ENCODE measurements around the gene ITGA11. TPM values are rescaled to one million over a fixed set of nuclear protein-coding genes. Genes with fewer than 3 reads are reported as not detected.
A peak's percentile ranks its signal among the peaks of the same experiment; 100 is the strongest.

Gene ITGA11
- total and polyA plus RNA-seq, 9 donors: 1.2 to 34.5 (median 4.4) TPM

DNA sequence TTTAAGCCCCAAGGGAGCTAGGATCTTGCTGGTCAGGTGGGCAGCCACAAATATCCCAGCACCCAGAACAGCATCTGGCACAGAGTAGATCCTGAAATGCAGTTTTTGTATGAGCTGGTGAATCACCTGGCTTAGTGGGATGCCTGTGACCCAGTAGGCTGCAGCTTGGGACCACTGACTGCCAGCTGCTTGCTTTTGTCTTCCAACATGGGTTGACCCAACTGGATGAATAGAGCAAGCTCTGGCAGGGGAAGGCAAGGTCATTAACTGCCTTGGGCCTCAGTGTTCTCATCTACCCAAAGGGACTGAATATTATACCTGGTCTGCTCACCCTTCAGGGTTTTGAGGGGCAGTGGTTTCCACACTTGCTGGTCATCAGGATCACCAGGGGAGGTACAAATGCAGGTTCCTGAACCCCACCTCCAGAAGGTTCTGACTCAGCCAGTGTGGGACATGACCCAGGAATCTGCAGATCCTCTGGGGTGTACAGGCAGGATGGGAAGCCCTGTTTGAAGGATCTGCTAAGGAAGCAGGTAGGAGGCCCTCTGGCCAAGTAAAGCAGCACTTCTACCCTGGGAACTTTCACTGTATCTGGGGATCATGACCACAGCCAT, 55.4 kb downstream of the ITGA11 start:
- Histone ChIP-seq H3K27ac (no peak overlapping the region), H3K4me1 (ENCODE audit: insufficient read depth) (no peaks in the 10 kb centered on the region), H3K9me3 (no peaks in the 10 kb centered on the region), H3K36me3 (no peaks in the 10 kb centered on the region), H3K4me3 (no peak overlapping the region), H3K27me3 (no peaks in the 10 kb centered on the region)
- peak in 3 of 5 donors; percentile 1 to 2 (median 2) for DNase-seq
- intact Hi-C loops (cut with DNase I): no loop called here
- TF ChIP-seq EP300 (IDR thresholded peaks at IDR 0.05): no peak
- TF ChIP-seq POLR2A (IDR thresholded peaks at IDR 0.05): no peak
- TF ChIP-seq, protein P1, sequence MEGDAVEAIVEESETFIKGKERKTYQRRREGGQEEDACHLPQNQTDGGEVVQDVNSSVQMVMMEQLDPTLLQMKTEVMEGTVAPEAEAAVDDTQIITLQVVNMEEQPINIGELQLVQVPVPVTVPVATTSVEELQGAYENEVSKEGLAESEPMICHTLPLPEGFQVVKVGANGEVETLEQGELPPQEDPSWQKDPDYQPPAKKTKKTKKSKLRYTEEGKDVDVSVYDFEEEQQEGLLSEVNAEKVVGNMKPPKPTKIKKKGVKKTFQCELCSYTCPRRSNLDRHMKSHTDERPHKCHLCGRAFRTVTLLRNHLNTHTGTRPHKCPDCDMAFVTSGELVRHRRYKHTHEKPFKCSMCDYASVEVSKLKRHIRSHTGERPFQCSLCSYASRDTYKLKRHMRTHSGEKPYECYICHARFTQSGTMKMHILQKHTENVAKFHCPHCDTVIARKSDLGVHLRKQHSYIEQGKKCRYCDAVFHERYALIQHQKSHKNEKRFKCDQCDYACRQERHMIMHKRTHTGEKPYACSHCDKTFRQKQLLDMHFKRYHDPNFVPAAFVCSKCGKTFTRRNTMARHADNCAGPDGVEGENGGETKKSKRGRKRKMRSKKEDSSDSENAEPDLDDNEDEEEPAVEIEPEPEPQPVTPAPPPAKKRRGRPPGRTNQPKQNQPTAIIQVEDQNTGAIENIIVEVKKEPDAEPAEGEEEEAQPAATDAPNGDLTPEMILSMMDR (IDR thresholded peaks at IDR 0.05): no peak

DNA sequence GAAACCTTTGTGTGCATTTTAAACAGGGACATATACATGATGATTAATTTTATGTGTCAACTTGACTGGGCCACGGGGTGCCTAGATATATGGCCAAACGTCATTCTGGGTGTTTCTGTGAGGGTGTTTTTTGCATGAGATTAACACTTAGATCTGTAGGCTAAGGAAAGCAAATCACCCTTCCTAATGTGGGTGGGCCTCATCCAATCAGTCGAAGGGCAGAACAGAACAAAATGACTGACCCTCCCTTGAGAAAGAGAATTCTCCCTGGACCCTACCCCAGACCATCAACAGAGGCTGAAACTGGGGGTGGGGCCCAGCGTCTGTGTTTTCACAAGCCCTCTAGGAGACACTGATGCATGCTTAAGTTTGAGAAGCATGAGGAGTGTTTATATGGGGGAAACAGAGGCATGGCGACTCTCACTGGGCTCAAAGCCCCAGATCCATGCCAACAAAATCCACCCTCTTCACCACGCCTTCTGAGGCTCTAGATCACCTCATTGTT, 56.2 kb downstream of the ITGA11 start:
- DNase-seq: peak in 1 of 5 donors; percentile 1
- Histone ChIP-seq H3K4me1 (ENCODE audit: insufficient read depth) (peaks cover under 1% of the 10 kb centered on the region), H3K27ac (no peak overlapping the region), H3K4me3 (no peak overlapping the region), H3K27me3 (no peaks in the 10 kb centered on the region), H3K36me3 (no peaks in the 10 kb centered on the region), H3K9me3 (no peaks in the 10 kb centered on the region)
- TF ChIP-seq, protein P1 (IDR thresholded peaks at IDR 0.05): no peak
- TF ChIP-seq POLR2A (IDR thresholded peaks at IDR 0.05): no peak
- TF ChIP-seq EP300 (IDR thresholded peaks at IDR 0.05): no peak
- WGBS, 3 donors: 90 to 94% (median 94%) methylated on average over 6 of the region's 6 CpGs
- intact Hi-C loops (cut with DNase I): no loop called here

DNA sequence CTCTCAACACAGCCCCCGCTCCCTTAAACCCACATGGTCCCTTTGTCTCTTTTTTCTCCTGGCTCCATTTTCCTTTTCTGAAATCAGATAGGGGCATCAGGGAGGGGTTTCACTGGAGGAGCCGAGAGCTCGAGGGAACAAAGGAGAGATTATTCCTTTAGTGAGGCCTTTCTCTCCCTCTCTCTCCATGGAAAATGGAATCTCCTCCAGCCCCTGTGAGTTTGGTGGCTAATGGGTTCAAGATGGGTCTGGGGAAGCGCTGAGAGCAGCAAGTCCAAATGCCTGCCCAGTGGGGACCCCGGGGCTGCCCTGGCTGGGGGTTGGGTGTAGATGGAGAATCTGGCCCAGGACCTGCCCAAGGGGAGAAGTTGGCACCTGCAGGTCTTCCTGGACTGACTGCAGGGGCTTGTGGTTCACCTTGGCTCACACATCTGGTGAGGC, 56.8 kb downstream of the ITGA11 start:
- peak in 3 of 5 donors; percentile 3 to 16 (median 4) for DNase-seq
- no peak overlapping the region for H3K27ac ChIP-seq

DNA sequence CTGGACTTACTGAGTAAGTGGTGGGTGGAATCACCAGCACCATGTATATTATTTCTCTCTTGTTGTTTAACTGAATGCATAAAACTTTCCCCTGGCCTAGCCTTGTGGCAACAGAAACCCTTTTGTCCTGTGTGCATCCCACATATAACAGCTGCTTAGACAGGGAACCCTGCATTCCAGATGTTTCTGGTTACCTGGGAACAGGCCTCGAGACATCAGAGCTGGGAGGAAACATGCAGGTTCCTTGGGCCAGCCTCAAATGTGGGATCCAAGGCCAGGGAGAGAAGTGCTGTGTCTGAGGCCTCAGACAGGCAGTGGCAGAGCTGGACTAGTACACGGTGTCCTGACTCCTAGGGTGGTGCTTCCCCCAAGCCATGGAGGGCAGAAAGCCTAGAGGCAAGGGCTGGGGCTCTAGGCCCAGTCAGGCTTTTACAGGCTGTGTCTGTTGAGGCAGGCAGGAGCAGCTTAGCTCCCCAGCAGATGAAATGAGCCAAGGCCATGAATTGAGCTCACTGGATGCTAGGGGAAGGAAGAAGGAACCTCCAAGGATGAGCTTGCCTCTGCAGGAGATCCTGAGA, 57.7 kb downstream of the ITGA11 start:
- H3K4me3 ChIP-seq: no peak overlapping the region
- peak in 3 of 5 donors; percentile 4 to 34 (median 12) for DNase-seq
- no peak overlapping the region for H3K27ac ChIP-seq
- no peaks in the 10 kb centered on the region for H3K36me3 ChIP-seq
- TF ChIP-seq EP300 (IDR thresholded peaks at IDR 0.05) (no peak), POLR2A (IDR thresholded peaks at IDR 0.05) (no peak)
- TF ChIP-seq, protein P1 (IDR thresholded peaks at IDR 0.05): no peak
- 66 to 71% (median 69%) methylated on average over 1 to 2 of the region's 2 CpGs for WGBS, 3 donors
- no peaks in the 10 kb centered on the region for H3K9me3 ChIP-seq
- peaks cover 5% of the 10 kb centered on the region for H3K4me1 ChIP-seq (ENCODE audit: insufficient read depth)
- no peaks in the 10 kb centered on the region for H3K27me3 ChIP-seq
- intact Hi-C loops (cut with DNase I): loop anchor here in 1 of 4 donors (5.0 kb wide), 1 partner anchor 67 kb away; no protein-coding TSS in a partner anchor

More for the DNA sequence above, 56.8 kb downstream of the ITGA11 start:
- 93 to 96% (median 93%) methylated on average over 5 of the region's 5 CpGs for WGBS, 3 donors
- Histone ChIP-seq H3K9me3 (no peaks in the 10 kb centered on the region), H3K36me3 (no peaks in the 10 kb centered on the region), H3K4me1 (ENCODE audit: insufficient read depth) (peaks cover 5% of the 10 kb centered on the region), H3K27me3 (no peaks in the 10 kb centered on the region), H3K4me3 (no peak overlapping the region)
- intact Hi-C loops (cut with DNase I): no loop called here
- TF ChIP-seq, protein P1 (IDR thresholded peaks at IDR 0.05): no peak
- no peak for TF ChIP-seq EP300 (IDR thresholded peaks at IDR 0.05)
- TF ChIP-seq POLR2A (IDR thresholded peaks at IDR 0.05): no peak

Measured in ovary (tissue), 9 donors.